ENCODE results near the gene FGF6. TPM values are rescaled to one million over a fixed set of nuclear protein-coding genes. Genes with fewer than 3 reads are reported as not detected.

FGF6 gene
- total RNA-seq, 1 experiment from 2014 or later: not detected

GRCh38 chr12:4454315-4454860, 8.8 kb upstream of the FGF6 start:
- Histone ChIP-seq H3K27me3 (ENCODE audit: control insufficient read depth, insufficient read depth, low read length) (no peaks in the 10 kb centered on the region), H3K9me3 (ENCODE audit: control insufficient read depth, insufficient read depth, low read depth, low read length) (no peaks in the 10 kb centered on the region), H3K27ac (ENCODE audit: low read length) (no peak overlapping the region), H3K36me3 (ENCODE audit: control insufficient read depth, insufficient read depth, low read length) (no peaks in the 10 kb centered on the region), H3K4me3 (ENCODE audit: low read depth in 2 of 2, low read length in 2 of 2) (no peak overlapping the region), H3K4me1 (ENCODE audit: control insufficient read depth, insufficient read depth, low read length) (no peaks in the 10 kb centered on the region)
- no peak for TF ChIP-seq SIN3A (IDR thresholded peaks at IDR 0.05; ENCODE audit: borderline replicate concordance, insufficient read depth, low read depth, low read length)
- TF ChIP-seq REST (IDR thresholded peaks at IDR 0.05; ENCODE audit: insufficient read depth in 1 of 2, low read depth in 2 of 2, low read length in 1 of 2): no peak
- TF ChIP-seq, protein P1, sequence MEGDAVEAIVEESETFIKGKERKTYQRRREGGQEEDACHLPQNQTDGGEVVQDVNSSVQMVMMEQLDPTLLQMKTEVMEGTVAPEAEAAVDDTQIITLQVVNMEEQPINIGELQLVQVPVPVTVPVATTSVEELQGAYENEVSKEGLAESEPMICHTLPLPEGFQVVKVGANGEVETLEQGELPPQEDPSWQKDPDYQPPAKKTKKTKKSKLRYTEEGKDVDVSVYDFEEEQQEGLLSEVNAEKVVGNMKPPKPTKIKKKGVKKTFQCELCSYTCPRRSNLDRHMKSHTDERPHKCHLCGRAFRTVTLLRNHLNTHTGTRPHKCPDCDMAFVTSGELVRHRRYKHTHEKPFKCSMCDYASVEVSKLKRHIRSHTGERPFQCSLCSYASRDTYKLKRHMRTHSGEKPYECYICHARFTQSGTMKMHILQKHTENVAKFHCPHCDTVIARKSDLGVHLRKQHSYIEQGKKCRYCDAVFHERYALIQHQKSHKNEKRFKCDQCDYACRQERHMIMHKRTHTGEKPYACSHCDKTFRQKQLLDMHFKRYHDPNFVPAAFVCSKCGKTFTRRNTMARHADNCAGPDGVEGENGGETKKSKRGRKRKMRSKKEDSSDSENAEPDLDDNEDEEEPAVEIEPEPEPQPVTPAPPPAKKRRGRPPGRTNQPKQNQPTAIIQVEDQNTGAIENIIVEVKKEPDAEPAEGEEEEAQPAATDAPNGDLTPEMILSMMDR (IDR thresholded peaks at IDR 0.05): no peak
- TF ChIP-seq TCF7L2 (IDR thresholded peaks at IDR 0.05; ENCODE audit: low read depth, low read length): no peak
- TF ChIP-seq POLR2AphosphoS5 (IDR thresholded peaks at IDR 0.05; ENCODE audit: low read depth, low read length): no peak
- ChIA-PET CTCF (no interaction called here), POLR2A (no interaction called here)
- in situ Hi-C loops (cut with HindIII; ENCODE audit: low pct_unique_long_range_greater_than_20kb, low sequenced_read_pairs) (no loop called here), intact Hi-C loops (cut with micrococcal nuclease; ENCODE audit: unreplicated experiment) (no loop called here)
- no TSS peak for BruUV-seq (replicated peaks)
- DNase-seq (ENCODE audit: low read depth, low spot score): no peak
- no peak for ATAC-seq

DNA sequence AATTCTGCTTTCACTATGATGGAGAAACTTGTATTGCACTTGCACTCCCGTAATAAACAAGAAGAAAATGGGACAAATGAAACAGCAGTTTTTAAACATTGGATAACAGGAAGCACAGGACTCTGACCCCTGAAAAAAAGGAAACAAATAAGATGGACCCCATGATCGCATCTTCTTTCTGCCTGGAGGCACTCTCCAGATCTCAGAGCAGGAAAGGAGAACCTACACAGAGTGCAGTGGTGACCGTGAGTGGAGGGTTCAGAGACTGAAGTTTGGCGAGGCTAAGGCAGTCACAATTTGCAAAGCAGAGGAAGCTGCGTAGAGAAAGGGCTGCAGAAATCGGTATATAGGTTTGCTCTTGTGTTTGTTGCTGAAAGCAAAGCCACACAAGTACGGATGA, 6.1 kb upstream of the FGF6 start:
- BruUV-seq (replicated peaks): no TSS peak
- POLR2A ChIA-PET: no interaction called here
- in situ Hi-C loops (cut with HindIII; ENCODE audit: low pct_unique_long_range_greater_than_20kb, low sequenced_read_pairs) (no loop called here), intact Hi-C loops (cut with micrococcal nuclease; ENCODE audit: unreplicated experiment) (no loop called here)
- no peaks in the 10 kb centered on the region for H3K9me3 ChIP-seq (ENCODE audit: control insufficient read depth, insufficient read depth, low read depth, low read length)
- CTCF ChIA-PET: no interaction called here
- no peak overlapping the region for H3K4me3 ChIP-seq (ENCODE audit: low read depth in 2 of 2, low read length in 2 of 2)
- DNase-seq (ENCODE audit: low read depth, low spot score): no peak
- H3K27me3 ChIP-seq (ENCODE audit: control insufficient read depth, insufficient read depth, low read length): no peaks in the 10 kb centered on the region
- no peak for ATAC-seq
- H3K36me3 ChIP-seq (ENCODE audit: control insufficient read depth, insufficient read depth, low read length): no peaks in the 10 kb centered on the region
- no peaks in the 10 kb centered on the region for H3K4me1 ChIP-seq (ENCODE audit: control insufficient read depth, insufficient read depth, low read length)
- TF ChIP-seq POLR2AphosphoS5 (IDR thresholded peaks at IDR 0.05; ENCODE audit: low read depth, low read length): no peak
- no peak overlapping the region for H3K27ac ChIP-seq (ENCODE audit: low read length)

GRCh38 chr12:4450551-4451112, 5.0 kb upstream of the FGF6 start:
- in situ Hi-C loops (cut with HindIII; ENCODE audit: low pct_unique_long_range_greater_than_20kb, low sequenced_read_pairs): no loop called here
- Histone ChIP-seq H3K36me3 (ENCODE audit: control insufficient read depth, insufficient read depth, low read length) (no peaks in the 10 kb centered on the region), H3K27me3 (ENCODE audit: control insufficient read depth, insufficient read depth, low read length) (no peaks in the 10 kb centered on the region), H3K4me3 (ENCODE audit: low read depth in 2 of 2, low read length in 2 of 2) (no peak overlapping the region), H3K4me1 (ENCODE audit: control insufficient read depth, insufficient read depth, low read length) (no peaks in the 10 kb centered on the region), H3K27ac (ENCODE audit: low read length) (no peak overlapping the region), H3K9me3 (ENCODE audit: control insufficient read depth, insufficient read depth, low read depth, low read length) (no peaks in the 10 kb centered on the region)
- TF ChIP-seq TCF7L2 (IDR thresholded peaks at IDR 0.05; ENCODE audit: low read depth, low read length) (no peak), POLR2AphosphoS5 (IDR thresholded peaks at IDR 0.05; ENCODE audit: low read depth, low read length) (no peak), SIN3A (IDR thresholded peaks at IDR 0.05; ENCODE audit: borderline replicate concordance, insufficient read depth, low read depth, low read length) (no peak), REST (IDR thresholded peaks at IDR 0.05; ENCODE audit: insufficient read depth in 1 of 2, low read depth in 2 of 2, low read length in 1 of 2) (no peak)
- TF ChIP-seq, protein P1 (IDR thresholded peaks at IDR 0.05): no peak
- CTCF ChIA-PET: no interaction called here
- DNase-seq (ENCODE audit: low read depth, low spot score) (no peak), ATAC-seq (no peak)
- intact Hi-C loops (cut with micrococcal nuclease; ENCODE audit: unreplicated experiment): no loop called here
- no TSS peak for BruUV-seq (replicated peaks)
- POLR2A ChIA-PET: no interaction called here
